Ishikawa (cell line): ENCODE results near the gene PSAP.

Experiments used
- CEBPB ChIP-seq: IDR thresholded peaks from 2 replicates; pipeline ENCODE4 v1.6.1; 2012
- CREB1 ChIP-seq: IDR thresholded peaks from 2 replicates; pipeline ENCODE4 v1.6.1; 2012; ENCODE audit warnings: low read depth
- FOXM1 ChIP-seq: IDR thresholded peaks from 2 replicates; pipeline ENCODE4 v1.6.1; 2012; ENCODE audit warnings: low read depth, borderline replicate concordance
- MAX ChIP-seq: IDR thresholded peaks from 2 replicates; pipeline ENCODE4 v1.6.1; 2012
- NFIC ChIP-seq: IDR thresholded peaks from 2 replicates; pipeline ENCODE4 v1.6.1; 2012
- RAD21 ChIP-seq: IDR thresholded peaks from 2 replicates; pipeline ENCODE4 v1.6.1; 2012; ENCODE audit warnings: low read depth
- REST ChIP-seq: IDR thresholded peaks from 2 replicates; pipeline ENCODE4 v1.6.1; 2012; ENCODE audit warnings: low read depth, mild to moderate bottlenecking
- TAF1 ChIP-seq: IDR thresholded peaks from 2 replicates; pipeline ENCODE4 v1.6.1; 2012; ENCODE audit warnings: low read depth, mild to moderate bottlenecking
- TCF12 ChIP-seq: IDR thresholded peaks from 2 replicates; pipeline ENCODE4 v1.6.1; 2012; ENCODE audit warnings: low read depth

- TF ChIP-seq MAX (no peak), NFIC (no peak), REST (no peak), TCF12 (no peak), CREB1 (no peak), RAD21 (no peak), TAF1 (no peak), FOXM1 (no peak), CEBPB (no peak)
These were observed 10.1 kb downstream of the PSAP start for GRCh38 chr10:71840958-71841335.
